IPS-15b (cell line): ENCODE results near the gene DCLRE1B.

Experiments used
- H3K27me3 ChIP-seq: one replicate; pipeline ENCODE4 v1.6.1; 2013; ENCODE audit warnings: low read length; ENCODE audit not compliant: control insufficient read depth, insufficient read depth
- H3K36me3 ChIP-seq: one replicate; pipeline ENCODE4 v1.6.1; 2013; ENCODE audit warnings: low read length; ENCODE audit not compliant: control insufficient read depth, insufficient read depth
- H3K4me1 ChIP-seq: one replicate; pipeline ENCODE4 v1.6.1; 2013; ENCODE audit warnings: mild to moderate bottlenecking, low read length; ENCODE audit not compliant: control insufficient read depth, insufficient read depth
- H3K4me3 ChIP-seq: one replicate; pipeline ENCODE4 v1.5.1; 2013; ENCODE audit warnings: low read depth, low read length
- H3K9ac ChIP-seq: one replicate; pipeline ENCODE4 v1.6.1; 2013; ENCODE audit warnings: low read depth, mild to moderate bottlenecking, low read length
- H3K9me3 ChIP-seq: one replicate; pipeline ENCODE4 v1.6.1; 2013; ENCODE audit warnings: mild to moderate bottlenecking, low read length; ENCODE audit not compliant: control insufficient read depth, insufficient read depth

Gene DCLRE1B

GRCh38 chr1:113913312-113913668 lies 8.2 kb downstream of the DCLRE1B start:
- Histone ChIP-seq H3K36me3 (peaks cover 12% of the 10 kb centered on the region), H3K9ac (no peak overlapping the region), H3K4me1 (no peaks in the 10 kb centered on the region), H3K27me3 (peaks cover 2% of the 10 kb centered on the region), H3K4me3 (no peak overlapping the region), H3K9me3 (no peaks in the 10 kb centered on the region)

DNA sequence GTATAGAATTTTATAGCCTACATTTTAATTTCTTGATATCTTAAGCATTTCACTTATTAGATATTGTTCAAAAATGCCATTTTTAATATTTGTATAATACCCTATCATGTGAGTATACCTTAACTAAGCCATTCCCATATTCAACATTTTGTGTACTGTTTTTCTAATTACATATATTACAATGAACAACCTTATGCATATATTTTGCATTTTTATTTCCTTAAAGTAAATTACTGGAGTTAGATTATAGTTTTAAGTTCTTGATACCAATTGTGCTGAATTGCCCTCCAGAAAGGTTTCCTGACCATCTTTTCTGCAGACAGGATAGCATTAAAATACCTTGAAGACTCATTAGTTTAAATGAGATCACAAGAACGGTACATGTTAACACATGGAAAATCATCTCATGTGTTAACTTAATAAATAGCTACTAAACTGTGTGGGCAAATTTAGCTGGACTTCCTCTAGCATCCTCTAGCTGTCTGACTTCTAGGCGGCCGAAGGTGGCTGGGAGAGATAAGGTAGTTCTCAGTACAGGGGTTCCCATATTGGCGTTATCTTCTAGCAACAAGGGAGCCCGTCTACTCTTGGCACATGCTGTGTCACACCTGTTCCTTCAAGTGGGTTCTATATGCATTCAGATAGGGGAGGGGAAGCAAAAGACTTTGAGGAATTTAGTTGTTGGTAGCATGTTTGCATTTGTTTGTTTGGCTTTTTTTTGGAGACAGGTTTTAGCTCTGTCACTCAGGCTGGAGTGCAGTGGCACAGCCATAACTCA lies 8.9 kb downstream of the DCLRE1B start:
- H3K27me3 ChIP-seq: peaks cover 3% of the 10 kb centered on the region
- H3K4me3 ChIP-seq: no peak overlapping the region
- no peaks in the 10 kb centered on the region for H3K4me1 ChIP-seq
- H3K9ac ChIP-seq: no peak overlapping the region
- H3K36me3 ChIP-seq: peaks cover 12% of the 10 kb centered on the region
- H3K9me3 ChIP-seq: no peaks in the 10 kb centered on the region

DNA sequence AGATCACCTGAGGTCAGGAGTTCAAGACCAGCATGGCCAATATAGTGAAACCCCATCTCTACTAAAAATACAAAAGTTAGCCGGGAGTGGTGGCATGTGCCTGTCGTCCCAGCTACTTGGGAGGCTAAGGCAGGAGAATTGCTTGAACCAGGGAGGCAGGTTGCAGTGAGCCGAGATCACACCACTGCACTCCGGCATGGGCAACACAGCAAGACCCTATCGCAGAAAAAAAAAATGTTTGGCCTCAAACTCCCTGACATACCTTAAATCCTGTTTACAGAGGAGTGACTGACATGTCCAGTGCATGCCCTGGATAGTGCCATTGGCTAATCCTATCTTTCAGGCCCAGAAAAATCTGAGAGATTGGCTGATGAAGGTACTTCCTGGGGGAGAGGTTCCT lies 11.8 kb downstream of the DCLRE1B start:
- Histone ChIP-seq H3K9ac (no peak overlapping the region), H3K4me1 (no peaks in the 10 kb centered on the region), H3K36me3 (peaks cover under 1% of the 10 kb centered on the region), H3K4me3 (no peak overlapping the region), H3K9me3 (no peaks in the 10 kb centered on the region), H3K27me3 (peaks cover 3% of the 10 kb centered on the region)

GRCh38 chr1:113917400-113918082 lies 12.4 kb downstream of the DCLRE1B start:
- H3K36me3 ChIP-seq: no peaks in the 10 kb centered on the region
- H3K4me3 ChIP-seq: no peak overlapping the region
- no peaks in the 10 kb centered on the region for H3K9me3 ChIP-seq
- peaks cover 4% of the 10 kb centered on the region for H3K27me3 ChIP-seq
- no peak overlapping the region for H3K9ac ChIP-seq
- H3K4me1 ChIP-seq: no peaks in the 10 kb centered on the region

- Histone ChIP-seq H3K36me3 (no peaks in the 10 kb centered on the region), H3K9ac (no peak overlapping the region), H3K4me1 (no peaks in the 10 kb centered on the region), H3K4me3 (no peak overlapping the region), H3K27me3 (peaks cover 6% of the 10 kb centered on the region), H3K9me3 (no peaks in the 10 kb centered on the region)
These were observed 13.1 kb downstream of the DCLRE1B start for GRCh38 chr1:113918243-113918642.

DNA sequence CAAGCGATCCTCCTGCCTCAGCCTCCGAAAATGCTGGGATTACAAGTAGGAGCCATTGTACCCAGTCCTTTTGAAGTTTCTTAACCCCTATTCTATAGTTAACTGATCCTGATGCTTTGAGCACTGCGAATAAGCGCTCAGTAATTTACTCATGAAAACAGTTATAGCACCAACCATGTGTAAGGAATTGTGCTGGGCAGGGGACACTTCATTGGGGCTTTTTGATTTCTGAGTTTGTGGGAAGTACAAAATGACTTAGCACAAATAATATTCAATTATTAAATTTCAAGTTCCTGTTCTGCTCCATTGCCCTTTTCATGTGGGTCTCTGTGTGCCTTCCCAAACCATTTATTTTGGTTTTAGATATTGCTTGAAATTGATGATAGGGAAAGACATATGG lies 17.8 kb downstream of the DCLRE1B start:
- Histone ChIP-seq H3K9me3 (no peaks in the 10 kb centered on the region), H3K4me3 (no peak overlapping the region), H3K27me3 (peaks cover 10% of the 10 kb centered on the region), H3K36me3 (no peaks in the 10 kb centered on the region), H3K9ac (no peak overlapping the region), H3K4me1 (no peaks in the 10 kb centered on the region)

DNA sequence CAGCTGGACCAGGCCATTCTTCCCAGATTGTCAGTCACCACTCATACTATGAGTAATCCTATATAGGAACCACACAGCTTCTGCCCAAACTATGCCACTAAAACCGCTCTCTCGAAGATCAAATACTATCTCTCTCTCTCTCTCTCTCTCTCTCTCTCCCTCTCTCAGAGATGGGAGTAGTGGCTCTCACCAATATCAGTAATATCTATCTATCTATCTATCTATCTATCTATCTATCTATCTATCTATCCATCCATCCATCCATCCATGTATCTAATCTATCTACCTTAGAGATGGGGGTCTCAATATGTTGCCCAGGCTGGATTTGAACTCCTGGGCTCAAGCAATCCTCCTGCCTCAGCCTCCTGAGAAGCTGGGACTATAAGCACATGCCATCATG lies 19.3 kb downstream of the DCLRE1B start:
- no peaks in the 10 kb centered on the region for H3K36me3 ChIP-seq
- peaks cover 8% of the 10 kb centered on the region for H3K27me3 ChIP-seq
- H3K4me1 ChIP-seq: no peaks in the 10 kb centered on the region
- H3K4me3 ChIP-seq: no peak overlapping the region
- H3K9me3 ChIP-seq: no peaks in the 10 kb centered on the region
- no peak overlapping the region for H3K9ac ChIP-seq

- Histone ChIP-seq H3K27me3 (peaks cover 3% of the 10 kb centered on the region), H3K36me3 (no peaks in the 10 kb centered on the region), H3K9ac (peak overlapping the region; percentile 82), H3K9me3 (no peaks in the 10 kb centered on the region), H3K4me3 (peak overlapping the region; percentile 76), H3K4me1 (peaks cover 5% of the 10 kb centered on the region)
These were observed 23.2 kb downstream of the DCLRE1B start for GRCh38 chr1:113928187-113928930.

DNA sequence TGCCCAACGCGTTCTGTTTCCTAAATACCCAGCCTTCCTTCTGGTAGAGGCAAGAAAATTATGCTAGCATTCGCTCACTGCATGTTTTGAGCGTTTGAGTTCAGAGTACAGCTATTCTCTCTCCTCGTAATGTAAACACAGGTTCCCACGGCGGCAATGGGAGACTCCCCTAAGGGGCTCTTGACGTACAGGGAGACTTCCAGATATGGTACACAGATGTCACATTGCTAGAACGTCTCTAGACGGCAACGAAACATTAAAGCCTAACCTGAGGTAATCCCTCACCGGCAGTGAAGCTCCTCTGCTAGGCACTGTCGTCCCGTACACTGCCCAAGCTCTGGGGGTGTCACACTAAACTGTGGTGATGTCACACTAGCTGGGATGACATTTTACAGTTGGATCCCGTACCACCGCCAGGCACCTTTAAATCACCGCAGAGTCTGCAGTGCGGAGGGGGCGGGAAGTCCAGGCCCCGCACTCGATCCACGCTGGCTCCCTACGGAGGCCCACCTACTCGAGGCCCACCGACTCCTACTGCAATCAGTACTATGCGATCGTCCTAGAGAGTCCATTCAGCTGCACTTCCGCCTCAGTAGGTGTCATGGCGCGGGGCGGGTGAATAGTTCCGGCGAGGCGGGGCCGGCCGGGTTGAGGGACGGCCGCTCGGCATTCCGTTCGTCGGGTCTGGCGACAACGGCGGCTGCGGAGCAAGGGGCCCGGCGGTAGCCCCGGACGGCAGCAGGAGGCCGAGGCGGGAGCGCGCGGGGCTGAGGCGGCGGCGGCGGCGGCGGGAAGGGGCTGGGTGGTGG lies 24.0 kb downstream of the DCLRE1B start, which contains the start of gene HIPK1:
TSS of gene HIPK1 (plus strand) at position 384 of the 809 bp plus-strand sequence.
- peak within 1 kb of the TSS; percentile 82 for H3K9ac ChIP-seq
- peak within 1 kb of the TSS; percentile 78 for H3K4me3 ChIP-seq
- H3K27me3 ChIP-seq: peaks cover 1% of the 10 kb centered on the region
- peaks cover 5% of the 10 kb centered on the region for H3K4me1 ChIP-seq
- no peaks in the 10 kb centered on the region for H3K36me3 ChIP-seq
- no peaks in the 10 kb centered on the region for H3K9me3 ChIP-seq

DNA sequence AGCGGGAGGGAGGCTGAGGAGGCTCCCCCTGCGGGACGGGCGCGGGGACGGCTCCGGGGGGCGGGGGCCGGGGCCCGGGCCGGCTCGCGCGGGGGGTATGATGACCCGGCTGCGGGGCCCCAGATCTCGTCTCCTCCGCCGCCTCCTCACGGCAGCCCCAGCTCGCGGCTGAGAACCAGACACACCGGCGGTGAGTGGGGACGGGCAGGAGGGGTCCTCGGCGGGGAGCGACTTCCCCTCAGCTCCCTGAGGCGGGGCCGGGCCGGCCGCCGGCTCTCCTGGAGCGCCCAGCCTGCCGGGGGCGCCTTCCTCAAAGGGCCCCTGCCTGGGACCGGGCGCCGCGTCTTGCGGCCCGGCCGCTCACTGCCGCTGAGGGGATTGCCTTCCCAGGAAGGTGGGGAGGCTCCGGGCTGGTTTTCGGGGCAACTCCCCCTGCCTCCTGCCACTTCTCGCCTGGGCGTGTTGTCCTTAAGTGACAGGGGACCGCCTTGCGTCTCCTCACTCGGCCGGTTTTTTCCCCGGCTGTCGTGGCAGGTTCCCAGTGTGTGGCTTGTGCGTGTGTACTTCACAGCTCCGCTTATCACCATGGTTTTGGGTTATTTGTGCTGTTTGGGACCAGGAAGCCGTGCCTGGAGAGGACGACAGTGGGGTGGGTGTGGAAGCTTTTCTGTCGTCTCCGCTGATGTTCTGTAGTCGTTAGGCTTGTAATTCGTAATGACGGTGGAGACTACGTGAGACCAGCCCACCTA lies 24.8 kb downstream of the DCLRE1B start:
- Histone ChIP-seq H3K4me1 (peaks cover 5% of the 10 kb centered on the region), H3K27me3 (no peaks in the 10 kb centered on the region), H3K9ac (no peak overlapping the region), H3K9me3 (no peaks in the 10 kb centered on the region), H3K4me3 (peak overlapping the region; percentile 78), H3K36me3 (no peaks in the 10 kb centered on the region)
